Measurements from ENCODE around the gene RGS19. TPM values are rescaled to one million over a fixed set of nuclear protein-coding genes. Genes with fewer than 3 reads are reported as not detected.

The RGS19 gene
- total and polyA plus RNA-seq, 2 donors from 2014 or later = 6.8 to 20.2 TPM

DNA sequence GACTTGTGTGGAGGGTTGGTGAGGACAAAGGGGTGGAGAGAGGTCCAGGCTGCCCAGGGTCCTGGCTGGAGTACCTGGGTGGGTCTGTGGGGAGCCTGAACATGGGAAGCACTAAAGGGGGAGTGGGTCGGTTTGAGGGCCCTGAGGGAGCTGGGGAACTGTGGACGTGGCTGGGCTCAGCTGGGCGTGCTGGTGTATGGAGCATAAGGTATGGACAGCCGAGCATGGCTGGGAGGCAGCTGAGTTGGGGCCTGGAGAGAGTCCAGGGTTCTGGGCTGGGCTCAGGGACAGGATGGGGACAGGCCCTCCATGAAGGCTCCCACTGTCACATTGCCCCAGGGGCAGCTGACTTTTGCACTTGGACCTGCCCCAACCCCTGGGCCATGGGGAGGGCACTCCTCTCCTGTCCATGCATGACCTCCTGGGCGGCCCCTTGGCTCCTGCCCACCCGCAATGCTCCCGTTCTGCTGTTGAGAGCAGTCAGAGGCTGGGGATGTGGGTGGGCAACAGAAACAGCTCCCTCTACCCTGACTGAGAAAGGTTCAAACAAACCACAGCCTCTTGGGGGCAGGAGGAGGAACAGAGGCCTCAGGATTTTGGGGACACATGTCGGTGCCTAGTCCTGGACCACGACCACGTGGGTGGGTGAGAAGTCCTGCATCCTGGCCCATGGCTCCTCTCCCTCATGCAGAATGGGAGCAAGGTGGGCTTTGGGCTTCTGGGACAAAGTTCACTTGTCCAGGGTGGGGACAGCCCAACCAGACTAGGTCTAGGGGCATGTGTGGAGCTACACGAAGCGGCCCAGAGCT lies 38.9 kb downstream of the RGS19 start:
- Histone ChIP-seq H3K27ac (ENCODE audit: low read depth in 2 of 2, low read length in 2 of 2) (no peak overlapping the region), H3K9me3 (ENCODE audit: control insufficient read depth in 2 of 3, insufficient read depth in 1 of 3, low read length in 3 of 3) (no peaks in the 10 kb centered on the region), H3K27me3 (ENCODE audit: control insufficient read depth, insufficient read depth, low read length) (peaks cover 2% of the 10 kb centered on the region), H3K9ac (ENCODE audit: low read length in 3 of 3) (no peak overlapping the region), H3K4me3 (ENCODE audit: low read length in 3 of 3) (no peak overlapping the region), H3K36me3 (ENCODE audit: control insufficient read depth in 2 of 3, insufficient read depth in 3 of 3, low read length in 3 of 3) (no peaks in the 10 kb centered on the region), H3K4me1 (ENCODE audit: control insufficient read depth in 2 of 3, insufficient read depth in 2 of 3, low read depth in 1 of 3, low read length in 3 of 3) (peaks cover 0 to 14% (median 0%) of the 10 kb centered on the region in 3 donors)
- intact Hi-C loops (cut with DNase I) = no loop called here
- DNase-seq (peak in 1 of 5 donors; percentile 75), FAIRE-seq (no peak)
- TF ChIP-seq, protein P1, sequence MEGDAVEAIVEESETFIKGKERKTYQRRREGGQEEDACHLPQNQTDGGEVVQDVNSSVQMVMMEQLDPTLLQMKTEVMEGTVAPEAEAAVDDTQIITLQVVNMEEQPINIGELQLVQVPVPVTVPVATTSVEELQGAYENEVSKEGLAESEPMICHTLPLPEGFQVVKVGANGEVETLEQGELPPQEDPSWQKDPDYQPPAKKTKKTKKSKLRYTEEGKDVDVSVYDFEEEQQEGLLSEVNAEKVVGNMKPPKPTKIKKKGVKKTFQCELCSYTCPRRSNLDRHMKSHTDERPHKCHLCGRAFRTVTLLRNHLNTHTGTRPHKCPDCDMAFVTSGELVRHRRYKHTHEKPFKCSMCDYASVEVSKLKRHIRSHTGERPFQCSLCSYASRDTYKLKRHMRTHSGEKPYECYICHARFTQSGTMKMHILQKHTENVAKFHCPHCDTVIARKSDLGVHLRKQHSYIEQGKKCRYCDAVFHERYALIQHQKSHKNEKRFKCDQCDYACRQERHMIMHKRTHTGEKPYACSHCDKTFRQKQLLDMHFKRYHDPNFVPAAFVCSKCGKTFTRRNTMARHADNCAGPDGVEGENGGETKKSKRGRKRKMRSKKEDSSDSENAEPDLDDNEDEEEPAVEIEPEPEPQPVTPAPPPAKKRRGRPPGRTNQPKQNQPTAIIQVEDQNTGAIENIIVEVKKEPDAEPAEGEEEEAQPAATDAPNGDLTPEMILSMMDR (IDR thresholded peaks at IDR 0.05; ENCODE audit: borderline replicate concordance, extremely low read depth, insufficient read depth) = no peak

DNA sequence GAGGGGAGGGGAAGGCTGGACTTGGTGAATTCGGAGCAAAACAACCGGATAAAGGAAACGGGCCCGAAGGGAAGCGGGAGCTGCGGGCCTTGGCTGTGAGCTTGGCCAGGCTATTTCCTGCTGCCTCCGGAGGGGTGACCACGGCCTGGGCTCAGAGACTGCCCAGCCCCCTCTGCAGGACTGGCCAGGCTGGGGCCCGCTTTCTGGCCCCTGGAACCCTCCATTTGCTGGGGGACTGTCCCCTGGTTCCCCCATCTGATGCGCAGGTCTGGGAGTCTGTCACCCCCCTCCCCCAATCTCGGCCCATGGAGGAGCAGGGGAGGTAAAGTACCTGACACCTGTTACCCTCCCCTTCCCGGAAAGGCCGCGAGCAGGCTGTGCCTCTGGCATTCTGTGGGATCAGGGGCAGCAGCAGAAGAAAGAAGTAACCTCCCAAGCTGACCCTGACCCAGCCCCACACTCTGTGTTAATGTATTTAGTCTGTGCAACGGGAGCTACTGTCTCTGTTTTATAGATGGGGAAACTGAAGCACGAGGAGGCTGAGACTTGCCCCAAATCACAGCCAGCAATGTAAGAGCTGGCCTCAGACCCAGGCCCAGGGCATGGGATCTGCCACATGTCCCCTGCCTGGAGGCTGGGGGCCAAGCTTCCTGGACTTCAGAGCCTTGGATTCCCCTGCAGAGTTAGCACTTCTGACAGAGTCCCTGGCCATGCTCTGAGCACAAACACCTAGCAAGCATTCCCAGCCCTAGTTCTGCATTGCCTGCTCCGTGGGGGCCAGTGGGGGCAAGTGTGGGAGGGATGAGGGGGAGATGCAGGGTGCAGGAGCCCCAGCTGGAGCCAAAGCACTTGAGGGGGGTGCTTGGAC lies 39.8 kb downstream of the RGS19 start:
- Histone ChIP-seq H3K9me3 (ENCODE audit: control insufficient read depth in 2 of 3, insufficient read depth in 1 of 3, low read length in 3 of 3) (no peaks in the 10 kb centered on the region), H3K27me3 (ENCODE audit: control insufficient read depth, insufficient read depth, low read length) (peaks cover 2% of the 10 kb centered on the region), H3K27ac (ENCODE audit: low read depth in 2 of 2, low read length in 2 of 2) (peak overlapping the region in 1 of 2 donors; percentile 43), H3K4me1 (ENCODE audit: control insufficient read depth in 2 of 3, insufficient read depth in 2 of 3, low read depth in 1 of 3, low read length in 3 of 3) (peaks cover 0 to 14% (median 0%) of the 10 kb centered on the region in 3 donors), H3K36me3 (ENCODE audit: control insufficient read depth in 2 of 3, insufficient read depth in 3 of 3, low read length in 3 of 3) (peaks cover 0 to 4% (median 0%) of the 10 kb centered on the region in 3 donors), H3K4me3 (ENCODE audit: low read length in 3 of 3) (peak overlapping the region in 1 of 3 donors; percentile 46), H3K9ac (ENCODE audit: low read length in 3 of 3) (no peak overlapping the region)
- intact Hi-C loops (cut with DNase I) = no loop called here
- FAIRE-seq (no peak), DNase-seq (peak in 1 of 5 donors; percentile 76)
- TF ChIP-seq, protein P1 (IDR thresholded peaks at IDR 0.05; ENCODE audit: borderline replicate concordance, extremely low read depth, insufficient read depth) = no peak

DNA sequence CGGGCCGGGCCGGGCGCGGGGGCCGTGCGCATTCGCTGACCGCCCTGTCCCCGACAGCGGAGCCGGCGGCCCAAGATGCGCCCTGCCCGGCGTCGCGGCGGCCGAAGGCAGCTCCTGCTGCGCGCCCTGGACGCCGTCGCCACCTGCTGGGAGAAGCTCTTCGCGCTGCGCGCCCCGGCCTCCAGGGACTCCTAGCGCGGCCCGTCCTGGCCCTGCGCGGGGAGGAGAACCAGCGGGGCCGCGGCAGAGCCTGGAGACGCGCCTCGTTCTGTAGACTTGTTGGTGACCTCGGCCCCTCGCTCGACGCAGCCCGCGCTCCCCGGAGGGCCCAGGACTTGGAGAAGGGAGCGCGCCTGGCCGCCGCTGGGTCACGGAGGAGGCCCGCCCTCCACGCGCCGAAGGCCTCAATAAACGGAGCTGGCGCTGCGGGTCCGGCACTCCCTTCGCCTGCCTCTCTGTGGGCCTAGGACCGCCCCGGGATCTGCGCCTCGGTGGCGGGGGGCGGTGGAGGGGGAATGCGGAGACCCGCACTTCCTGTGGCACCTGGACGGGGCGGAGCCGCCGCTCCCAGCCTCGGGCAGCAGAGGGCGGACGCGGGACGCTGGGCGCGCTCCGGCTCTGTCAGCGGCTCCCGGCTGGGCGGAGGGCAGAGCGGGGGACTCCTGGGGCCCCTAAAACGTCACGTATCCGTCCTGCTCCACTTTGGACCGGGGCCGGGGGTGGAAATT lies 40.6 kb downstream of the RGS19 start:
- Histone ChIP-seq H3K4me1 (ENCODE audit: control insufficient read depth in 2 of 3, insufficient read depth in 2 of 3, low read depth in 1 of 3, low read length in 3 of 3) (peaks cover 0 to 14% (median 0%) of the 10 kb centered on the region in 3 donors), H3K9ac (ENCODE audit: low read length in 3 of 3) (no peak overlapping the region), H3K9me3 (ENCODE audit: control insufficient read depth in 2 of 3, insufficient read depth in 1 of 3, low read length in 3 of 3) (no peaks in the 10 kb centered on the region), H3K4me3 (ENCODE audit: low read length in 3 of 3) (peak overlapping the region in 1 of 3 donors; percentile 46), H3K27me3 (ENCODE audit: control insufficient read depth, insufficient read depth, low read length) (peaks cover 2% of the 10 kb centered on the region), H3K27ac (ENCODE audit: low read depth in 2 of 2, low read length in 2 of 2) (peak overlapping the region; percentile 40 to 43), H3K36me3 (ENCODE audit: control insufficient read depth in 2 of 3, insufficient read depth in 3 of 3, low read length in 3 of 3) (peaks cover 0 to 4% (median 0%) of the 10 kb centered on the region in 3 donors)
- FAIRE-seq (no peak), DNase-seq (peak; percentile 87 to 92 (median 90))
- TF ChIP-seq, protein P1 (IDR thresholded peaks at IDR 0.05; ENCODE audit: borderline replicate concordance, extremely low read depth, insufficient read depth) = peak; percentile 68
- intact Hi-C loops (cut with DNase I) = no loop called here
